Calu3 (cell line): ENCODE data around the gene SMOC1. TPM values are rescaled to one million over a fixed set of nuclear protein-coding genes. Genes with fewer than 3 reads are reported as not detected.
A peak's percentile ranks its signal among the peaks of the same experiment; 100 is the strongest.

Experiments used
- BruUV-seq: library from RNA; stranded (reverse); fragments of 400-500 nt; replicated peaks from 2 replicates; lab custom pipeline; 2021; lab: Mats Ljungman, UMichigan
- CTCF ChIA-PET: fragments of 300-600 bp; sonication (Branson Sonifier 250); formaldehyde crosslinking; loops from one replicate; lab custom pipeline; 2022; ENCODE audit warnings: antibody characterized with exemption; lab: Charles Lee
- DNase-seq: peaks from one replicate; pipeline ENCODE4 v3.0.0; 2022
- H3K27ac Mint-ChIP-seq: one replicate; pipeline ENCODE4 v1.8.0; 2022; ENCODE audit warnings: mixed read lengths; ENCODE audit not compliant: unreplicated experiment
- H3K27me3 Mint-ChIP-seq: one replicate; pipeline ENCODE4 v1.8.0; 2022; ENCODE audit warnings: mixed read lengths; ENCODE audit not compliant: unreplicated experiment
- H3K36me3 Mint-ChIP-seq: one replicate; pipeline ENCODE4 v1.8.0; 2022; ENCODE audit warnings: mild to moderate bottlenecking, moderate library complexity, mixed read lengths; ENCODE audit not compliant: insufficient read depth, unreplicated experiment
- H3K4me1 Mint-ChIP-seq: one replicate; pipeline ENCODE4 v1.8.0; 2022; ENCODE audit warnings: mild to moderate bottlenecking, low read depth, mixed read lengths; ENCODE audit not compliant: unreplicated experiment
- H3K4me3 Mint-ChIP-seq: one replicate; pipeline ENCODE4 v1.8.0; 2022; ENCODE audit warnings: mild to moderate bottlenecking, low read depth, moderate library complexity, mixed read lengths; ENCODE audit not compliant: unreplicated experiment
- H3K9me3 Mint-ChIP-seq: one replicate; pipeline ENCODE4 v1.8.0; 2022; ENCODE audit warnings: low read depth, mixed read lengths; ENCODE audit not compliant: unreplicated experiment
- intact Hi-C: fragments of 100-400 bp; cut with micrococcal nuclease; formaldehyde crosslinking; loops from one replicate; pipeline ENCODE4 v1.10.0; 2022; ENCODE audit not compliant: unreplicated experiment
- total RNA-seq: library from RNA; stranded (reverse); gene quantifications from 2 replicates; pipeline ENCODE4 v1.2.3, GENCODE V29; 2022
- TF ChIP-seq, protein P1 (sequence below): fragments of 200-600 bp; IDR thresholded peaks from one replicate; pipeline ENCODE4 v1.8.0; 2022; ENCODE audit warnings: antibody characterized with exemption; ENCODE audit not compliant: unreplicated experiment

Gene SMOC1
- total RNA-seq, 1 experiment from 2014 or later, result 39.6 TPM

DNA sequence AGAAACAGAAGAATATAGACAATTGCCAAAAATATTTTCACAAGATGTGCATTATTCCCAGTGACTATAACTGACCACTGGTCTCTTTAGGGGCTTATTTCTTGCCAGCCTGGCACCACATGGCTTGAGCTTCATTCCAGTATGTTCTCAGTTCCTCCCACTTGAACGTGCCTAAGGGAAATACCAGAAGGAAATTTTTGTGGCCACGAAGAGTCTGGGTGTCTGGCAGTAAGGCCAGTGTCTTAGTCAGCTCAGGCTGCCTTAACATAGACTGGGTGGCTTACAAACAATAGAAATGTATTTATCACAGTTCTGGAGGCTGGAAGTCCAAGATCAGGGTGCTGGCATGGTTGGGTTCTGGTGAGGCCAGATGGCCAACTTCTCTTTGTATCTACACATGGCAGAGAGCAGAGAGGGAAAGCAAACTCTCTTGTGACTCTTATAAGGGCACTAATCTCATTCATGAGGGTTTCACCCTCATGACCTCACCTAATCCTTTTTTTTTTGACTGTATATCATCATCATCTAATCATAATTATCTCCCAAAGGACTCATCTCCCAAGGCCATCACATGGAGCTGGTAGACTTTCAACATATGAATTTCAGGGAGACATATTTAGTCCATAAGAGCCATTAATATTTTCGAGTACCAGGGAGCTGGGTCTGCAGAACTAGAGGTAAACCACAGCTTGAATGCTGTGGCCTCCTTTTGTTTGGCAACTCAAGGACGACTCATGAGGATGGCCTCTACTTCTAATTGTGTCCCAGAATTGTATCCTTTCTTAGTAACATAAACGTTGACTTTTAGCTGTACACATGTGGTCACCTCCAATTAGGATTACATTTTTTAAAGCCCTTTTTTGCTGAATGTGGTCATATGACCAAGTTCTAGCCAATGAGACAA is 5.1 kb upstream of the SMOC1 start:
- no TSS peak for BruUV-seq
- H3K27me3 Mint-ChIP-seq, result no peaks in the 10 kb centered on the region
- H3K4me3 Mint-ChIP-seq, result no peak overlapping the region

DNA sequence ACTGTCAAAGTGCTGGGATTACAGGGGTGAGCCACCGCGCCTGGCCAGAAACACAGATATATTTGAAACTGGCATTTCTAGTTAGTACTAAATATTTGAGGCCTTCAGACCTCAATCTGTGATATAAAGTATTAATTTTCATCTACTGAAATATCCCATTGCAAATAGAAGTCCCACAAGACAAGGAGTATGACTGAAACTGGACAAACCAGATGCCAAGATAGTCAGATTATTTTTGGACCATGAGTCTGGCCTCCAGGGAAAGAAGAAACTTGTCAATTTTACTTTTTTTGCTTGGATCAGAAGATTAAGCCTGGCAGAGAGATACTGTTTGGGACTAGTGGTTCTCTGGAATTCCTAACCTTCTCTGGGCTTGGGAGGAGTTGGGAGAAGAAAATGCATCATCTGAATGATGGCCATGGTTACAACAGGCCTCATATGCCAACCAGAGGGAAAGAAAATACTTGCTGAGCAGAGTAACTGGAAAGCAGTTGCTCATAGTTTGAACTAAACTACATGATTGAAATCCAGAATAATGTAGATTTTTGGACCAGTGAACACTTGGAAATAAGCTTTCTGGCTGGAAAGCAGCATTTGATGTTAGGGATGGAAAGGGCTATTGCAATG is 2.9 kb upstream of the SMOC1 start:
- Mint-ChIP-seq H3K9me3 (no peaks in the 10 kb centered on the region), H3K36me3 (peaks cover 24% of the 10 kb centered on the region), H3K27me3 (no peaks in the 10 kb centered on the region), H3K4me3 (no peak overlapping the region), H3K27ac (no peak overlapping the region), H3K4me1 (peaks cover 18% of the 10 kb centered on the region)
- TF ChIP-seq, protein P1, sequence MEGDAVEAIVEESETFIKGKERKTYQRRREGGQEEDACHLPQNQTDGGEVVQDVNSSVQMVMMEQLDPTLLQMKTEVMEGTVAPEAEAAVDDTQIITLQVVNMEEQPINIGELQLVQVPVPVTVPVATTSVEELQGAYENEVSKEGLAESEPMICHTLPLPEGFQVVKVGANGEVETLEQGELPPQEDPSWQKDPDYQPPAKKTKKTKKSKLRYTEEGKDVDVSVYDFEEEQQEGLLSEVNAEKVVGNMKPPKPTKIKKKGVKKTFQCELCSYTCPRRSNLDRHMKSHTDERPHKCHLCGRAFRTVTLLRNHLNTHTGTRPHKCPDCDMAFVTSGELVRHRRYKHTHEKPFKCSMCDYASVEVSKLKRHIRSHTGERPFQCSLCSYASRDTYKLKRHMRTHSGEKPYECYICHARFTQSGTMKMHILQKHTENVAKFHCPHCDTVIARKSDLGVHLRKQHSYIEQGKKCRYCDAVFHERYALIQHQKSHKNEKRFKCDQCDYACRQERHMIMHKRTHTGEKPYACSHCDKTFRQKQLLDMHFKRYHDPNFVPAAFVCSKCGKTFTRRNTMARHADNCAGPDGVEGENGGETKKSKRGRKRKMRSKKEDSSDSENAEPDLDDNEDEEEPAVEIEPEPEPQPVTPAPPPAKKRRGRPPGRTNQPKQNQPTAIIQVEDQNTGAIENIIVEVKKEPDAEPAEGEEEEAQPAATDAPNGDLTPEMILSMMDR, result no peak
- intact Hi-C loops, result loop anchor here (2.0 kb wide), 1 partner anchor 152 kb away; no protein-coding TSS in a partner anchor
- DNase-seq, result no peak
- CTCF ChIA-PET, result interaction anchor here (0.5 to 1.8 kb wide), 3 partner anchors 21 to 152 kb away, joined by 3 to 19 read pairs (median 3); no protein-coding TSS in a partner anchor
- BruUV-seq, result no TSS peak

More for the DNA sequence above, 5.1 kb upstream of the SMOC1 start:
- intact Hi-C loops, result no loop called here
- DNase-seq, result no peak
- Mint-ChIP-seq H3K9me3 (no peaks in the 10 kb centered on the region), H3K27ac (no peak overlapping the region), H3K4me1 (peaks cover 8% of the 10 kb centered on the region), H3K36me3 (peaks cover 8% of the 10 kb centered on the region)
- TF ChIP-seq, protein P1, result no peak
- CTCF ChIA-PET, result interaction anchor here (1.1 kb wide), 1 partner anchor 154 kb away, joined by 3 read pairs; no protein-coding TSS in a partner anchor

DNA sequence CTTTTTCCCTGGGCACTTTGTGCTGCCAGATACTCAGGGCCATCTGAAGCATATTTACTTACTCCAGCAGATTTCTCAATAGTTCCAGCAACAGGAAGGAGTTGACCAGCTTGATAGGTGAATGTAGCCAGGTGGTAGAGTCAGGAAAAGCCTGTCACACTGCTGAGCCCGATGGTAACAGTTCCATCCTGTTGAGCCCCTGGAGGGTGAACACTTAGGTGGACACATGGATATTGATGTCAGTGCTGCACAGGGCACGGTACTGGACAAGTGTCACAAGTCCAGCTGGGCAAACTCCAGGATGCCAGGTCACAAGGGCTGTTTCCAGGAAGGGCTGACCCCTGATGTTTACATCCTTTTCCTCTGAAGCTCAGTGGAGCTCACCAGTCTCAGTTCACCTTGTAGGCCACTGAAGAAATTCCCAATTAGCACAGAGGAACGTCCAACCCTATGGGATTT is 2.3 kb upstream of the SMOC1 start:
- Mint-ChIP-seq H3K36me3 (peaks cover 24% of the 10 kb centered on the region), H3K9me3 (no peaks in the 10 kb centered on the region), H3K27me3 (no peaks in the 10 kb centered on the region), H3K4me3 (no peak overlapping the region), H3K27ac (no peak overlapping the region), H3K4me1 (peaks cover 23% of the 10 kb centered on the region)
- BruUV-seq, result no TSS peak
- CTCF ChIA-PET, result interaction anchor here (0.5 to 1.8 kb wide), 5 partner anchors 21 to 151 kb away, joined by 3 to 19 read pairs (median 3); partner anchors contain the start of gene SRSF5
- DNase-seq, result no peak
- TF ChIP-seq, protein P1, result no peak
- intact Hi-C loops, result loop anchor here (1.0 to 2.0 kb wide), 2 partner anchors 136 to 152 kb away; no protein-coding TSS in a partner anchor

DNA sequence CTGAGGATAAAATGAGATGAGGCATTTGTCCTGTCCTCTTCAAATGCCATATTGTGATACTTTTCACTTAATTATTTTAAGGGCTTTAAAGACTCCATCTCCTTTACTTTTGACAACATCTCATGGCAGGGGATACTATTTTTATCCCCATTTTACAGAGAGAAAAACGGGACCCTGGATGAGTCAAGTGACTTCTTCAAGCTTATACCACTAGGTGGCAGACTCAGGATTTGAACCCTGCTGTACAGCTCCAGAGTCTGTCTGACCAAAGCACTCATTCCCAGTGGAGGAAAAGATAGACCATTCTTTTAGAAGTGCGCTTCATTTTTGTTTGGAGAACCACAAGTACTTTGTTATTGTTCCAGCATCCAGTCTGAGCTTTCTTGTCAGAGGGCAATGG is 1.7 kb upstream of the SMOC1 start:
- Mint-ChIP-seq H3K36me3 (peaks cover 24% of the 10 kb centered on the region), H3K4me1 (peaks cover 29% of the 10 kb centered on the region), H3K27me3 (no peaks in the 10 kb centered on the region), H3K9me3 (no peaks in the 10 kb centered on the region), H3K4me3 (no peak overlapping the region), H3K27ac (no peak overlapping the region)
- TF ChIP-seq, protein P1, result peak; percentile 16
- no peak for DNase-seq
- CTCF ChIA-PET, result interaction anchor here (0.8 to 1.8 kb wide), 4 partner anchors 10 to 150 kb away, joined by 3 to 19 read pairs (median 4); no protein-coding TSS in a partner anchor
- intact Hi-C loops, result loop anchor here (1.0 to 2.0 kb wide), 2 partner anchors 136 to 151 kb away; no protein-coding TSS in a partner anchor
- no TSS peak for BruUV-seq
